GM18511 (cell line): ENCODE data around the gene CDC45.
"Not testable (repeated sequence)": the region's sequence is repeated elsewhere in the genome, so short reads cannot be mapped to it uniquely, and the experiment has no call there.

Experiments
- ATAC-seq: cut with Tn5 transposase; IDR thresholded peaks from one replicate; pipeline ENCODE4 v1.9.1; 2021; ENCODE audit warnings: mild to moderate bottlenecking, moderate library complexity; ENCODE audit not compliant: unreplicated experiment

The CDC45 gene

GRCh38 chr22:19525666-19526065, 45.9 kb downstream of the CDC45 start:
- no peak for ATAC-seq

DNA sequence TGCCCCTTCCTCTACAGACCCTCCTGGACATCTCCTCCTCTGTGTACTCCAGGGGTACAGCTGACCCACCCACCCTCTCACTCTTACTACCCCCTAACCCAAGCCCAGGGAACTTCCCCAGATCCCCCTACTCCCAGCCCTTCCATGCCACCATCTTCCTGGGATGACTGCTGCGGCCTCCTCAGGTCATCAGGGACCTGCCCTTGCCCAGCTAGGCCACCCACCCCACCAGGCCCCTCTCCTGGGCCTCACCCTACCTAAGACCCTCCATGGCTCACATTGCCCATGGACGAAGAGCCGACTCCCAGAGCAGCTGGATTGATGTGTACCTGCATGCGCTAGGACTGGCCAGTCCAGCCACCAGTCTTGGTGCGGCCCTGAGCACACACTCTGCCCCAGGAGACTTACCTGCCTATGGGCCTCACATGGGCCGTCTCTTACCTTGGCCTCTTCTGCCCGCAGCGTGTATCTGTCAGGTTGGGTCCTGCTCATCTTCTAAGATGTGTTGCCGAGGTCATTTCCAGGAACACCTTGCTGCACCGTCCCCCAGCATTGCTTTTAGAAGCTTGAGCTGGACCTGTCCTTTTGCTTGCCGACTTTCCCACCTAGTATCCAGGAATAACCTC, 46.5 kb downstream of the CDC45 start:
- no peak for ATAC-seq

- ATAC-seq = no peak
These were observed 47.0 kb downstream of the CDC45 start for GRCh38 chr22:19526702-19527111.

DNA sequence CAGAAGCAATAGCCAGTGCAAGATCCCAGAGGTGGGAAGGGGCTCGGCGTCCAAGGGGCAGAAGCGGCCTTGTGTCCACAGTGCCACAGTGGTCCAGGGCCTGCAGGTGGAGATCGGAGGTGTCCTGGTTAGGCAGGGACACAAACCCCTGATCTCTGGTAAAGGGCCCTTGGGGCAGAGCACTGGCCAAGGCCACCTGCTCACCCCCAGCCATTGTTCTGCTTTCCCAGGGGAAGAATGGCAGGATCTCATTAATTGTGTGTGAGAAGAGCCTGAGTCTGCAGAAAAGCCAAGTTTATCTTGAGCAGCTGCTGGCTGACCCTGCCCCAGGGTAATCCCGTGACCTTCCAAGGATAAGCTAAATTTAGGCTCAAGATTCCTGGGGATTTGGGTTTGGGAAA, 47.6 kb downstream of the CDC45 start:
- no peak for ATAC-seq

DNA sequence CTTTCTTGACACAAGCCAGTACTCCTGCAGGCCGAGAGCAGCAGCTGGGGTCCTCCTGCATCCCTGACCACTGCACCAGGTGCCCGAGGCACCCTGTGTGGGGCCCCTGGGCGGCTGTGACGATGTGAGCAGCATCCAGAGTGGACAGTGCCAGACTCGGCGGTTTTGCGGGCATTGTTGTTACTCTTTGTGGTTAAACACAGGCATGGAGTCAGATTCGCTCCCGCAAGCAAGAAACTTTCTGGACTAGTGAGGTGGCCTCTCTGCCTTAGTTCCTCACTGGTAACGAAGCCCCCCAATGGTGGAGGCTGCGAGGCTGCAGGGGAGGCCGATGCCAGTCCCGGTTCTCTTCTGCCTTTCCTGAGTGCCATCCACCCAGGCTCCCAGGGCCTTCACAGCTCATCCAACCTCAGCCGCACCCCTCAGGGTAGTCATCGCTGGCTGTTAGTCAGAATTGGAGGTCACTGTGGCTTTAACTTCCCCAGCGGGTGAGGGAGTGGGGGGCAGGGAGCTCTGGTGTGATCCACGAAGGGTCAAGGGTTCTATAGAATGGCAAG, 48.2 kb downstream of the CDC45 start:
- no peak for ATAC-seq

DNA sequence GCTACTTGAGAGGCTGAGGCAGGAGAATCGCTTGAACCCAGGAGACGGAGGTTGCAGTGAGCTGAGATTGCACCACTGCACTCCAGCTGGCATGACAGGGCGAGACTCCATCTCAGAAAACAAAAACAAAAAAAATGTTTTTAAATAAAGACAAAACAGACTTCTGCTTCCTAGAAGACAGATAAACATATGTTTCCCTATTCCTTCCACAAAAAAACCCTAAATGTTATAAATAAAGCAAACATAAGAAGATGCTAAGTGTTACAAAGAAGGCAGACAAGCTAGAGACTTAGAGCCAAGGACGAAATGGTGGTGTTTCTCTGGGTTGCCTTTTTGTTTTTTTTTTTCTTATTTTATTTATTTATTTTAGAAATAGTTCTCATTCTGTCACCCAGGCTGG, 50.1 kb downstream of the CDC45 start:
- no peak for ATAC-seq

DNA sequence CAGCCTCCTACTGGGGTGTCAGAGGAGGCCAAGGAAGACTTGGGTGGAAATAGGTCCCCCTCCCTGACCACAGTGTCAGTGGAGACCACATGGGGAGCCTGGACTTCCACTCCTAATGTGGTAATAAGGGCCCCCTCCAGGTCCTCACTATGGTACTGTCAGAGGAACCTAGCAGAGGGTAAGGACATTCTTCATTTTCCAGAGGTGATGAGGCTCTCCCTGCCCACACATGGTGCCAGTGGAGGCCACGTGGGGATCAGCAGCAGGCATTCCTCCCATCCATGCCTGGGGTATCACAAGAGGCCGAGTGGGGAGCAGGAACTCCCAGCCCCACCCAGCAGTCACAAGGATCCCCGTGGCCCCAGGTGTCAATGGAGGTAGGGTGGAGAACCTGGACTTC, 51.0 kb downstream of the CDC45 start:
- no peak for ATAC-seq

DNA sequence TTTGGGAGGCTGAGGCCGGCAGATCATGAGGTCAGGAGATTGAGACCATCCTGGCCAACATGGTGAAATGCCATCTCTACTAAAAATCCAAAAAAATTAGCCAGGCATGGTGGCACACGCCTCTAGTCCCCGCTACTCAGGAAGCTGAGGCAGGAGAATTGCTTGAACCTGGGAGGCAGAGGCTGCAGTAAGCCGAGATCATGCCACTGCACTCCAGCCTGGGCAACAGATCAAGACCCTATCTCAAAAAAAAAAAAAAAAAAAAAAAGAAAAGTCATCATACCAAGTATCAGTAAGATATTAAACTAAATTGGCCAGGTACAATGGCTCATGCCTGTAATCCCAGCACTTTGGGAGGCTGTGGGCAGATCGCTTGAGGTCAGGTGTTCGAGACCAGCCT, 51.6 kb downstream of the CDC45 start:
- ATAC-seq = not testable (repeated sequence)

GRCh38 chr22:19533049-19533626, 53.4 kb downstream of the CDC45 start:
- ATAC-seq = no peak

- no peak for ATAC-seq
These were observed 54.1 kb downstream of the CDC45 start for GRCh38 chr22:19533857-19534256.

DNA sequence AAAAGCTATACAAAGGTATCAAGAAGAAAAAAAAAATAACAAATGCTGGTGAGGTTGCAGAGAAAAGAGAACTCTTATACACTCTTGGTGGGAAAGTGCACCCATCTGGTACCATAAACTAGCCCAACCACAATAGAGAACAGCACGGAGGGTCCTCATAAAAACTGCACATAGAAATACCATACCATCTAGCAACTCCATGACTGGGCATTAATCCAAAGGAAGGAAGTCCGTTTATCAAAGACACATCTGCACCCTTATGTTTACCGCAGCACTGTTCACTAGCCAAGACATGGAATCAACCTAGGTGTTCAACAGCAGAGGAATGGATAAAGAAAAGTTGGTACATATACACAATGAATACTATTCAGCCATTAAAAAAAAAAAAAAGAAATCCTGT, 55.3 kb downstream of the CDC45 start:
- no peak for ATAC-seq

GRCh38 chr22:19536564-19536963, 56.8 kb downstream of the CDC45 start:
- no peak for ATAC-seq

- ATAC-seq = no peak
These were observed 58.3 kb downstream of the CDC45 start for GRCh38 chr22:19537941-19538488.

DNA sequence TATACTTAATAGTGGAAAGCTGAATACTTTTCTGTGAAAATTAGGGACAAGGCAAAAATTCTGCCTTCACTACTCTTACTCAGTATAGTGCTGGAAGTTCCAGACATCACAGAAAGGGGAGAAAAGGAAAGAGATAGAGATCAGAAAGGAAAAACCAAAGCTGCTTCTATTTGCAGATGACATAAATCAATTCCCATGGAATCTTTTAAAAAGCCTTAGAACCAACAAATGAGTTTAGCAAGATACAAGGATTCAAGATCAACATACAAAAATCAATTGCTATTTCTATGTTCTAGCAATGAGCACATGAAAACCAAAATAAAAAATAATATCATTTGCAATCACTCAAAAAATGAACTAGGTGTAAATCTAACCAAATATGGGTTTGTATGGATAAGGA, 60.7 kb downstream of the CDC45 start:
- no peak for ATAC-seq

DNA sequence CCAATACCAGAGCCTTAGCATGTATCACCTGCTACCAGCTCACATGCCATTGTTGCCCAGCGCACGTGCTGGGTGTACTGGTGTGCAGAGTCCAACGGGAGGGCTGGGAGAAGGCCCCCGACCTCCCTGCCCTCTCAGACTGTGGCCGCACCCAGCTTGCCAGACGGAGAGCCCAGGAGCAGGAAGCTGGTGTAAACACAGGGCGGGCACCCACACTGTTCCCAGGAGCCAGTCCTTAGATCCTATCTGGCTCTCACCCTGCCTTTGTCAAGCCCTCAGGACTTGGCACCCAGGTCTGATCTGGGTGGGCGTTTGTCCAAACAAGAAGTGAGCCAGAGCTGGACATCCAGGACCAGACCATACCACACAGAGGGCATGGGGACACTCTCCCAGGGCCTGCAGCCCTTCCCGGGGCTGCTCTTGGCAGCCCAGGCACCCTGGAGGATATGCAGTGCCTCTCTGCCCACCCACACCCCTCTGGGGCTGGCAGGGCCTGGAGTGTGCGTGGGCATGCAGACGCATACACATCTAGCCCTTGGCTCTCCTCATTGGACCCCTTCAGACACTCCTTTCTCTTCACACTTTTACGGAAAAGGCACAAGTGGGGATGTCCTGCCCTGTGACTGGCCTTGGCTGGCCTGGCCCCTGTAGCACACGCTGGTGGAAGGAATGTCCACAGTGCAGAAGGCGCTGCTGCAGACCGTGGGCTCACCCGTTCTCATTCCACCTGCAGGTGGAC, 64.4 kb downstream of the CDC45 start:
- ATAC-seq = no peak

- ATAC-seq = no peak
These were observed 66.2 kb downstream of the CDC45 start for GRCh38 chr22:19545935-19546207.

DNA sequence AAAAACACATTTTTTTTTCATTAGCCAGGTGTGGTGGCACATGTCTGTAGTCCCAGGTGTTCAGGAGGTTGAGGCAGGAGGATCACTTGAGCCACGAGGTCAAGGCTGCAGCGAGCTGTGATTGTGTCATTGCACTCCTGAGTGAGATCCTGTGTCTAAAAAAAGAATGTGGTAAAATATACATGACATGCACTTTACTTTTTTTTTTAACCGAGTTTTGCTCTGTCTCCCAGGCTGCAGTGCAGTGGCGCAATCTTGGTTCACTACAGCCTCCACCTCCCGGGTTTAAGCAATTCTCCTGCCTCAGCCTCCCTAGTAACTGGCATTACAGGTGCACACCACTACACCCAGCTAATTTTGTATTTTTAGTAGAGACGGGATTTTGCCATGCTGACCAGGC, 67.0 kb downstream of the CDC45 start:
- no peak for ATAC-seq

- no peak for ATAC-seq
These were observed 67.9 kb downstream of the CDC45 start for GRCh38 chr22:19547620-19548019.

GRCh38 chr22:19548427-19548826, 68.7 kb downstream of the CDC45 start:
- not testable (repeated sequence) for ATAC-seq

- no peak for ATAC-seq
These were observed 69.2 kb downstream of the CDC45 start for GRCh38 chr22:19548964-19549363.

DNA sequence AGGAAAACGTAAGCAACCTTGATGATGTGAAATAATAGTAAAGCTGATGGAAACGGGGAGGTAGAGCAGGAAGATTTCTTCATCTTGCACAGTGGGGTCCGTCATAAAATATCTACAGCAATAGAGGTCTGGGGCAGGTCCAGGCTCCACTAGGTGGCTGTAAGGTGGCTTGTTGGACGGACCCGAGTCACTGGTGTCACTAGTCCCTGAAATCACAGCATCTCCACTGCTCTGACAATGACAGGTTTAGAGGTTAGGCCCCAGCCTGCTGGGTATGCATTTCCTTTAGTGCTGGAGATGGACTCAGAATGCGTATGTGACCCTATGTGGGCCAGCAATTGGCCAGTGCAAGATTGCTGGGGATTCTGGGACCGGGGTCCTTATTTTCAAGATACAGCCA, 69.7 kb downstream of the CDC45 start:
- no peak for ATAC-seq

GRCh38 chr22:19550382-19550781, 70.7 kb downstream of the CDC45 start:
- ATAC-seq = no peak
